NCI-H2196 (cell line): ENCODE results near the gene MCM9.
A peak's percentile ranks its signal among the peaks of the same experiment; 100 is the strongest.

ENCODE experiments used
- DNase-seq: peaks from one replicate; lab custom pipeline; 2025; ENCODE audit not compliant: unreplicated experiment; lab: John Stamatoyannopoulos, UW

The MCM9 gene

GRCh38 chr6:118934461-118935330, at the start of gene MCM9:
Gene MCM9, minus strand, starts transcription at chr6:118935159. Its CDS starts 3,436 bp downstream, at chr6:118931723.
- DNase-seq = peak; percentile 92

DNA sequence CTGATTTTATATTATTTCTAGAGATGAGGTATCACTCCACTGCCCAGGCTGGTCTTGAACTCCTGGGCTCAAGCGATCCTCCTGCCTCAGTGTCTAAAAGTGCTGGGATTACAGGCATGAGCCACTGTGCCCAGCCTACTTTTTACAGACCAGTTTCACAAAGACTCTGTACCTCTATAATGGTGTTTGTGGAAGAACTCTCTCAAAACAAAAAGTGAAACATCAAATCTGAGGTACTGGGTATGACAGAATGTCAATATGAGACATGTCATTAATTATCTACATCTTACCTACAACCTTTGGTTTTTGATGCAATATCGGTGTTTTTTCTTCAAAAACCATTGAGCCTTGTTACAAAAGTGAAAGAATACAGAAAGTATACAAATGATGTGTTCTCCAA, 49.4 kb upstream of the MCM9 start:
- no peak for DNase-seq

DNA sequence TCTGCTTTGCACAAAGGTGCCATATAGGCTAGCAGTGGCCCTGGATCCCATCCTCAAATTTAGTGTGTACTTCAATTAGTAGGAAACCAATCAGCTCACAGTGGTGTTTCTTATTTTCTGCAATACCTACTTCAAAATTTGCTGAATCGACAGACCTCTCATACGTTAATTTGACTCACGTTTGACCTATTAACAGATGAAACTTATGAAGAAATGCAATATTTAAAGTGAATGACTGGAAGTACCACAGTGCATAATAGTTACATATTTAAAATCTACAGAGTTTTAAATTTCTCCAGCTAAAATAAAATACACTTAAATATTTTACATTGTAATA, 47.6 kb upstream of the MCM9 start:
- no peak for DNase-seq

GRCh38 chr6:118981884-118982574, 47.1 kb upstream of the MCM9 start:
- no peak for DNase-seq

GRCh38 chr6:118980063-118980462, 45.1 kb upstream of the MCM9 start:
- DNase-seq = no peak

GRCh38 chr6:118974790-118975189, 39.8 kb upstream of the MCM9 start:
- DNase-seq = no peak

DNA sequence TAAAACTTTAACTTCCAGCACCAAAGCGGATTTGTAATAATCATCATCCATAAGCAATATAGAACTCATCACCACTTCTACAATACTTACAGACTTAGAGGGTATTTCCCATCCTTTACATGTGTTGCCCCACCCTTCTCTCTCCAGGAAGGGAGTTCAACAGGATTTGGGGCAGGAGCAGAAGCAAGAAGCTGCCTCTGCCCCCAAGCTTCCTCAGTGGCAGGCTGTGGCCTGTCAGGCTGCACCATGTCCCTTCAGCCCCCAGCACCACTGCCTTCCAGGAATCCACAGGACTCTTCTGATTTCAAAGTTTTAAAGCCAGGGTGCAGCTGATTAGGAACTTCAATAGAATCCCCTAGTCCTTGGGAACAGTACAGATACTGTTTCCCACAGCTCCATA, 36.7 kb upstream of the MCM9 start:
- DNase-seq = no peak

- DNase-seq = no peak
These were observed 35.9 kb upstream of the MCM9 start for GRCh38 chr6:118970866-118971265.

GRCh38 chr6:118968416-118968815, 33.5 kb upstream of the MCM9 start:
- peak; percentile 9 for DNase-seq

DNA sequence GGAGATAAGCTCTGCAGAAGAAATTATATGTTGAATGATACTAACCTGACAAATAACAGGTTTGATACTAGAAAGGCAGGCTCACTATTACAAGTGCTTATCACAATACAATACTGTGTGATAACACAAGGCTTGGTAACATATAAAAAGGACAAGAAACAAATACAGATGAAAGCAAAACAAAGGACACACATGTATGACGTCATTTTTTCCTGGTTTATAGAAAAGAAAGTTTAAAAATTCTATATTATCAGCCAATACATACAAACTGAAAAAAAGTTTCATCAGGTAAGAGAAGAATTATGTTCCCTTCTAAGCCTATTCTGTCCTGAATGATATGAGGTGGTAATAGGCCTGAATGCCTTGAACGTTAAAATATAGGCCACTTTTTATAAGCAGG, 32.3 kb upstream of the MCM9 start:
- no peak for DNase-seq

- DNase-seq = no peak
These were observed 30.9 kb upstream of the MCM9 start for GRCh38 chr6:118965843-118966370.

- DNase-seq = no peak
These were observed 30.4 kb upstream of the MCM9 start for GRCh38 chr6:118965371-118965770.

GRCh38 chr6:118963003-118963402, 28.0 kb upstream of the MCM9 start:
- no peak for DNase-seq

DNA sequence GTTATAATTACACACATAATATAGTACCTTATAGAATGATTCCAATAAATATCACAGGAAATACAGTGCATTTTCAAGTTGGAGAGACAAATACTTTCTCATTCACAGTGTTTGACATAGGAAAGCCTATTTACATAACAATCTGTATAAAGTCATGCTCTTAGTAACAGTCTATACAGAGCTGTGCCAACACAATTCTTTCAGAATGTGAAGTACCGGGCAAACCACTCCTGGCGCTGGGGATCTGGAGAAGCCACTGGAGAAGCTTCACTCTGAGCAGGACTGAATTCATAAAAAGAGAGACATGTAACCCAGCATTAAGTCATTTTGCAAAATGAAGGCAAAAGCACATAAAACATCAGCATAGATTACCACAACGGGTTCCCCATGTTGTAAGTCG, 24.9 kb upstream of the MCM9 start:
- DNase-seq = no peak

- no peak for DNase-seq
These were observed 18.4 kb upstream of the MCM9 start for GRCh38 chr6:118953391-118953790.

DNA sequence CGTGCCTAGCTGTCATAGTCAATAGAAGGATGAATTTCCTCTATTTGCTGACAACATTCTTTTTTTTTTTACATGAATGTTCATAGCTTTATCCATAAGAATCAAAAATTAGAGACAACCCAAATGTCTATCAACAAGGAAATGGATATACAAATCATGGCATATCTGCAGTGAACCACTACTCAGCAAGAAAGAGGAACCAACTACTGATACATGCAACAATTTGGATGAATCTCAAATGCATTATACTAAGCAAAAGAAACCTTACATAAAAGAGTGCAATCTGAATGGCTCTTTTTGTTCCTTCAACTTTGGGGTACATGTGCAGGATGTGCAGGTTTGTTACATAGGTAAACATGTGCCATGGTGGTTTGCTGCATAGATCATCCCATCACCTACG, 17.7 kb upstream of the MCM9 start:
- DNase-seq = no peak

DNA sequence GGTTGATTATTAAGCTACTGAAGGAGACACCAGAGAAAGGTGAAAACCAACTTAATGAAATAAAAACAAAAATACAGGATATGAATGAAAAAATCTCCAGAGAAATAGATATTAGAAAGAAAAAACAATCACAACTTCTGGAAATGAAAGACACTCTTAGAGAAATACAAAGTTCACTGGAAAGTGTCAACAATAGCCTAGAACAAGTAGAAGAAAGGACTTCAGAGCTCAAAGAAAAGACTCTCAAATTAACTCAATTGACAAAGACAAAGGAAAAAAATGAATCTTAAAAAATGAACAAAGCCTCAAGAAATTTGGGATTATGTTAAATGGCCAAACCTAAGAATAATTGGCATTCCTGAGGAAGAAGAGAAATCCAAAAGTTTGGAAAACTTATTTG, 10.3 kb upstream of the MCM9 start:
- no peak for DNase-seq

DNA sequence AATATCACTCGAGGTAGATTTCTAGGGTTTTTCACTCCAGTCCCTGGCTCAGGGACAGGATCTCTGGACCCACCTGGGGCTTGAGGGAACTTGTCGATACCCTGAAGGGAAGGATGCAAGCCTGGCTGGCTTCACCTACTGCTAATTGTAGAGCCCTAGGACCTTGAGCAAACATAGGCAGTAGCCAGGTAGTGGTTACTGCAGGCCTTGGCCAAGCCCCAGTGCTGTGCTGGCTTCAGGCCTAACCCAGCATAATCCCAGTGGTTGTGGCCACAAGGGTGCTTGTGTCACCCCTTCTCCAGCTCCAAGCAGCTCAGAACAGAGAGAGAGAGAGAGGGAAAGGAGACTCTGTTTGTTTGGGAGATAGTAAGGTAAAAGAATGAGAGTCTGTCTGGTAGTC, 5.8 kb upstream of the MCM9 start:
- no peak for DNase-seq

GRCh38 chr6:118939683-118940082, 4.7 kb upstream of the MCM9 start:
- DNase-seq = no peak

- no peak for DNase-seq
These were observed 1.2 kb upstream of the MCM9 start for GRCh38 chr6:118935978-118936703.

DNA sequence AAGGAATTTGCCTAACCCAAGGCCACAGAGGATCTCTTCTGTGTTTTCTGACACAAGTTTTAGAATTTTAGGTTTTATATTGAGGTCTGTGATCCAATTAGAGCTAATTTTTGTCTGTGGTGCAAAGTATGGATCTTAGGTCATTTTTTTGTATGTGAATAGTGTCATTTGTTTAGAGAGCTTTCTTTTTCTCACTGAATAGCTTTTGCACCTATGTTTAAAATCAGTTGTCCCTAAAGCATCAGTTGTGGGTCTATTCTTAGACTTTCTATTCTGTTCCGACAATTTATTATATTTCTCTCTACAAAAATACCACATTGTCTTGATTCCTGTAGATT, 341 bp upstream of the MCM9 start:
- no peak for DNase-seq
